Keratinocyte (primary cell): ENCODE data around the gene RAD21L1.

Experiments
- EZH2 ChIP-seq: IDR thresholded peaks from one replicate; pipeline ENCODE4 v1.6.1; 2012; ENCODE audit warnings: inconsistent platforms, mild to moderate bottlenecking, low read length, moderate library complexity
- TF ChIP-seq, protein P1 (sequence below), 3 experiments: IDR thresholded peaks in 1 of 3; conservative IDR thresholded peaks in 1 of 3; optimal IDR thresholded peaks in 1 of 3; 2 replicates in 2 of 3; 3 replicates in 1 of 3; pipeline versions ENCODE3 to v1.5.1; 2011; ENCODE audit warnings: low read length in 3 of 3, mild to moderate bottlenecking in 3 of 3, moderate library complexity in 2 of 3, control low read depth in 1 of 3, inconsistent platforms in 1 of 3; ENCODE audit not compliant: insufficient read depth in 2 of 3; ENCODE audit errors: extremely low read depth in 1 of 3

DNA sequence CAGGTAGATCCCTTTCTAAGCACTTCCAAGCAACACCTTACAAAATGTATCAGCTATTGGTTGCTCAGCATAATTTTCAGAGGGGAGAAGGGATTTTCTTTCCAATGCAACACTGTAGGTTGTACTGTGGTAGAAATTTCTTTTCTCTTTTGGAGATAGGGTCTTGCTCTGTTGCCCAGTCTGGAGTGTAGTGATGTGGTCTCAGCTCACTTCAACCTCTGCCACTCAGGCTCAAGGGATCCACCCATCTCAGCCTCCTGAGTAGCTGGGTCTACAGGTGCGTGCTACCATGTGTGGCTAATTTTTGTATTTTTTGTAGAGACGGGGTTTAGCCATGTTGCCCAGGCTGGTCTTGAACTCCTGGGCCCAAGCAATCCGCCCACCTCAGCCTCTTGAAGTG is 16.3 kb downstream of the RAD21L1 start:
- TF ChIP-seq, protein P1, sequence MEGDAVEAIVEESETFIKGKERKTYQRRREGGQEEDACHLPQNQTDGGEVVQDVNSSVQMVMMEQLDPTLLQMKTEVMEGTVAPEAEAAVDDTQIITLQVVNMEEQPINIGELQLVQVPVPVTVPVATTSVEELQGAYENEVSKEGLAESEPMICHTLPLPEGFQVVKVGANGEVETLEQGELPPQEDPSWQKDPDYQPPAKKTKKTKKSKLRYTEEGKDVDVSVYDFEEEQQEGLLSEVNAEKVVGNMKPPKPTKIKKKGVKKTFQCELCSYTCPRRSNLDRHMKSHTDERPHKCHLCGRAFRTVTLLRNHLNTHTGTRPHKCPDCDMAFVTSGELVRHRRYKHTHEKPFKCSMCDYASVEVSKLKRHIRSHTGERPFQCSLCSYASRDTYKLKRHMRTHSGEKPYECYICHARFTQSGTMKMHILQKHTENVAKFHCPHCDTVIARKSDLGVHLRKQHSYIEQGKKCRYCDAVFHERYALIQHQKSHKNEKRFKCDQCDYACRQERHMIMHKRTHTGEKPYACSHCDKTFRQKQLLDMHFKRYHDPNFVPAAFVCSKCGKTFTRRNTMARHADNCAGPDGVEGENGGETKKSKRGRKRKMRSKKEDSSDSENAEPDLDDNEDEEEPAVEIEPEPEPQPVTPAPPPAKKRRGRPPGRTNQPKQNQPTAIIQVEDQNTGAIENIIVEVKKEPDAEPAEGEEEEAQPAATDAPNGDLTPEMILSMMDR (optimal IDR thresholded peaks at IDR 0.05 in 1 of 3, IDR thresholded peaks at IDR 0.05 in 1 of 3, conservative IDR thresholded peaks at IDR 0.05 in 1 of 3; ENCODE audit: extremely low read depth in 1 of 3, insufficient read depth in 2 of 3, low read length in 3 of 3): no peak
- no peak for TF ChIP-seq EZH2
